ENCODE measurements around the gene NEU3.

The NEU3 gene

GRCh38 chr11:75063741-75064314, 75.1 kb downstream of the NEU3 start:
- no peak for DNase-seq (ENCODE audit: low read depth in 3 of 3)

GRCh38 chr11:75066061-75066460, 77.3 kb downstream of the NEU3 start:
- no peak for DNase-seq (ENCODE audit: low read depth in 3 of 3)

All from stimulated activated CD4-positive, alpha-beta T cell treated with anti-CD3 and anti-CD28 coated beads, TNF-alpha, amount 100 ng/mL, for 24 hours (primary cell).